Amygdala (tissue), 56 donors: ENCODE data around the gene EDDM13.
A peak's percentile ranks its signal among the peaks of the same experiment; 100 is the strongest.
"Not testable (repeated sequence)": the region's sequence is repeated elsewhere in the genome, so short reads cannot be mapped to it uniquely, and the experiment has no call there.

Experiments
- DNase-seq, 56 donors: peaks; one replicate each; lab custom pipeline; 2025; lab: John Stamatoyannopoulos, UW

The EDDM13 gene

GRCh38 chr19:56319991-56320390, 47.4 kb downstream of the EDDM13 start:
- no peak for DNase-seq

DNA sequence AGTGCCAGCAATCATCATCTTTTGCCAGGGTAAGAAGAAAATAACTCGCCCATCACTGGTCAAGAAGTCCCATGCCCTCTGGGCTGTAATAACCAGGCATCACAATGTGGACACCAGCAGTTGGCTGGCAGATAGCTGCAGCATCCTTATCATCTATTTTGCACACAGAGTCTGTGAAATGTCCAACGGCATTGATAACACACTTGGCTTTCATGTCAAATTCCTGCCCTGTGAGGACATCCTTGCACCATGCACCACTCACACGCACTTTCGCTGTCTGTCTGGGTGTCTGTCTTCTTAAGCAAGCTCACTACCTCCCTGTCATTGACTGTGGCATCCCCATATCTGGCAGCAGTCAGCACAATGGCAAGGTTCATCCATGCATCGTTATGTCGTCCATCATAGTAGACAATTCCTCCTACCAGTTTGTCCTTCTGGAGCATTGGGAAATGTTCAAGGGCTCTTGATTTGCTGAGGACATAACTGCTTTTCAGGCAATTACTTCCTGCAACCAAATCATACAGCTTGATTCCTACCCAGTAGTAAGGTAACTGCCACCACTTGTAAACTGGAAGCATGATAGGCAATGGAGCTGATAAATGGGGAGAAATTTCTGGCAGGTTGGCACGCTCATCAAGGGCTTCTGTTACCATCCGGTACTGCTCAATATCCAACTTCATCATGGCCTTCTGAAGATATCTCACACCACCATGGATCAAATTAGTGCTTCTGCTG, 48.9 kb downstream of the EDDM13 start:
- DNase-seq: no peak

DNA sequence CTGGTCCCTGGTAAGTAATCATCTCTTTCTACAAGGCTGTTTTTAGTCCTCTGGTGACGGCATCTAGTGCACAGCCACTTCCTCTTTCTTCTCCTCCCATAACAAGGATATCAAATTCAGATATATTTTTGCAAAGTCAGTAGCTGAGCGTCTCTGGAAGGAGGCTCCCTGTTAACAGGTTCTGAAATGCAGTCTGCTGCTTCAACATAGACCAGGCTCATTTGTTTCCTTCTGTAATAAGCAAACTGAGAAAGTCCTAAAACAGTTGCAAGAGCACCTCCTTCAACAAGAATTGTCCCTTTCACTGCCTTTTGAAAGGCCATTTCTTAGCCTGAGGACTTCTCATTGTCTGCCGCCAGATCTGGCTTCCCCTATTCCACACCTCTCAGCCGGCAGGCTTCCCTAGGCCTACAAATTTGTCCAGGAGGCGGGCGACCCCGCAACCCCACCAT, 49.5 kb downstream of the EDDM13 start:
- DNase-seq: no peak

GRCh38 chr19:56324436-56324835, 51.9 kb downstream of the EDDM13 start:
- DNase-seq: no peak

- no peak for DNase-seq
Measured at GRCh38 chr19:56332695-56333094, 60.1 kb downstream of the EDDM13 start.

DNA sequence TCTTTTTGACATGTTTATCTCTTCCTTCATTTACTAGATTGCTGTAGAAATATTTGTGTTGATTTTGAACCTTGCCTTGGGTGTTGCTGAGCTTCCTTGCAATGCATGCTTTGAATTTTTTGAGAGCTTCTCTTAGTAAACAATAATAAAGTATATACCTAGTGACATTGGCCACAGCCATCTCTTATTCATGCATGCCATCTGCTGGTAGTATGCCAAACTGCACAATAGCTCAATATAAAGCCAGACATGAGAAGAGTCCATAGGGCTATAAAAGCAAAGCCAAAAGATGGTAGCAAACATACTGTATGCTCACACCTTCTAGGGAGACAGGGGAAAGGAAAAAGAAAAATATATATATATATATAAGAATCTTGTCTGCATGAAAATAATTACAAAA, 61.0 kb downstream of the EDDM13 start:
- DNase-seq: peak in 1 of 56 donors; percentile 5

DNA sequence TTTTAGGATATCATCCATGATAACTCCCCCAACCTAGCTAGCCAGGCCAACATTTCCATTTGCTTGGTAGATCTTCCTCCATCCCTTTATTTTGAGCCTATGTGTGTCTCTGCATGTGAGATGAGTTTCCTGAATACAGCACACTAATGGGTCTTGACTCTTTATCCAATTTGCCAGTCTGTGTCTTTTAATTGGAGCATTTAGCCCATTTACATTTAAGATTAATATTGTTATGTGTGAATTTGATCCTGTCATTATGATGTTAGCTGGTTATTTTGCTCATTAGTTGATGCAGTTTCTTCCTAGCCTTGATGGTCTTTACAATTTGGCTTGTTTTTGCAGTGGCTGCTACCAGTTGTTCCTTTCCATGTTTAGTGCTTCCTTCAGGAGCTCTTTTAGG, 62.8 kb downstream of the EDDM13 start:
- not testable (repeated sequence) for DNase-seq

DNA sequence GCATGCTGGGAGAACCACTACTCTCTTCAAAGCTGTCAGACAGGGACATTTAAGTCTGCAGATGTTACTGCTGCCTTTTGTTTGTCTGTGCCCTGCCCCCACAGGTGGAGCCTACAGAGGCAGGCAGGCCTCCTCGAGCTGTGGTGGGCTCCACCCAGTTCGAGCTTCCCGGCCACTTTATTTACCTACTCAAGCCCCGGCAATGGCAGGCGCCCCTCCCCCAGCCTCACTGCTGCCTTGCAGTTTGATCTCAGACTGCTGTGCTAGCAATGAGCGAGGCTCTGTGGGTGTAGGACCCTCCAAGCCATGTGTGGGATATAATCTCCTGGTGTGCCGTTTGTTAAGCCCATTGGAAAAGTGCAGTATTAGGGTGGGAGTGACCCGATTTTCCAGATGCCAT, 64.5 kb downstream of the EDDM13 start:
- not testable (repeated sequence) for DNase-seq

- not testable (repeated sequence) for DNase-seq
Measured at GRCh38 chr19:56339031-56339430, 66.5 kb downstream of the EDDM13 start.

GRCh38 chr19:56341948-56342347, 69.4 kb downstream of the EDDM13 start:
- no peak for DNase-seq

DNA sequence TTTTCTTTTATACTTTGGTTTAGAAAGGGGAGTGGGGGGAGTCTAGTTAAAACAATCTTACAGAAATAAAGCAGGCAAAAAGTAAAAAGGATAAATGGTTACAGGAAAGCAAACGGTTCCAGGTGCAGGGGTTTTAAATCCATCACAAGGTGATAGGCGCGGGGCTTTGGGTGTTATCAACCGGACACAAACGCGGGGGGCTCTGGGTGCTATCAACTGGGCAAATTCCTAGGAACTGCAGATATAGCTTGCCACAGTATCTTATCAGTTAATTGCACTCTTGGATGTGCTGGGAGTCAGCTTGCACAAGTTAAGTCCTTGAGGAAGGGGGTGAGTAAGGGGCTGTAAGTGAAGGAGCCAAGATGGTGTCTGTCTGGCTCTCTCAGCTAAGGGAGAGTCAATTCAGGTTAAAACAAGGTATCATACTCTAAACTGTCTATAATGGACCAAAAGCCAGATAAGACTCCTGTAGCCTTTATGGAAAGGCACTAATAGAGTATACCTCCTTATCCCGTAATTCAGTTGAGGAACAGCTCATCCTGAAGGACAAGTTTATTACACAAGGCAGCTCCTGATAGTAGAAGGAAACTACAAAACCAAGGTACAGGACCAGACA, 74.7 kb downstream of the EDDM13 start:
- DNase-seq: no peak

DNA sequence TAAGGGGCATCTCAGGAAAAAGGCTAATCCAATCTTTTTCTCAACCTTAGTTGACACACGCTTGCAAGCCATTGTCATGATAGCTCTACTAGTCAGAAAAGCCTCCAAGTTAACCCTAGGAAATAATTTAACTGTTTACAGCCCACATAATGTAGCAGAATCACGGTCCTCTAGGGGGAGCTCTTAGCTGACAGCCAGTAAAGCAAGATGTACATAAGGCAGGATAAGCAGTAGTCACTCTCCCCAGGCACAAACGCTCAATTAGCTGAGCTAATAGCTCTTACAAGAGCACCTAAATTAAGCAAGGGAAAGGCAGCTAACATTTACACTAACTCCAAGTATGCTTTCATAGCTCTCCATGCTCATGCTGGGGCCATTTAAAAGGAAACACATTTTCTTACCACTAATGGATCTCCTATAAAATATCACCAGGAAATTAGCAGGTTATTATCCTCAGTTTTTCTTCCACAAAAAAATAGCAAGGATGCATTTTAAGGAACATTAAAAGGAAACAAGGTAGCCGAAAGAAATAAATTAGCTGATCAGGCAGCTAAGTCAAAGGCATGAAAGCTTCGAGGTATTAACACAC, 75.8 kb downstream of the EDDM13 start:
- no peak for DNase-seq

- no peak for DNase-seq
Measured at GRCh38 chr19:56350416-56351045, 78.0 kb downstream of the EDDM13 start.

DNA sequence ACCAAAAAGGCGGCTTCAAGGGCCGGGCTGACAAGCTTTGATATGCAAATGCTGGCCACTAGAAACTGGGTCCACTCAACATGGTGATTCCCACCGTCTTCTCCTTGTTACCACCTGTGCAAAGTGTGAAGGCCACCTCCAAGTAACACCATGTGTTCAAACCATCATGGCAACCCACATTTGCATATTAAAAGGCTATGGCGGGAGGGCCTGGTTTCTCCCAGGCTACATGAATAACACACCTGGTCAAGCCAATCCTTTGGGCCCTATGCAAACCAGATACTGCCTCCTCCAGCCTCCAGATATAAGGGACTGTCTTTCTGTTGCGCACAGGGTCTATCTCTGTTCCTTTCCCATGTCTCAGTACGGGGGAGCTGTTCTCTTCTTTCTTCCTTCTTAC, 78.7 kb downstream of the EDDM13 start:
- DNase-seq: no peak

DNA sequence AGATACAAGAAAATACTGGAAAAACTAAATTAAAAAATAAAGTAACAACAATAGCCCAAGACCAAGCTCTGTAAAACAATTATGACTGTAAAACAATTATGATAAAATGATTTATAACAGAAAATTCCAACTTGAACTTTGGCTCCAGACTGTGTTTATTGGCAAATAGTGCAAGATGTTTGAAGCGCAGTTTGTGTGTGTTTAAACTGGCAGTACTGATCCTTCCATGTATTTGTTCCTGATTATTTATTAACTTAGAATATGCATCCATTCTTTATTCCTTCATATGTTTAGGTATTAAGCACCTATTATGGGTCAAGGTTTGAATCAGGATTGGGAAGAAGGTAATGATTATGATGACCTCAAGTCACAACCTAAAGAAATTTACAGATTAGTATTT, 83.0 kb downstream of the EDDM13 start:
- no peak for DNase-seq

DNA sequence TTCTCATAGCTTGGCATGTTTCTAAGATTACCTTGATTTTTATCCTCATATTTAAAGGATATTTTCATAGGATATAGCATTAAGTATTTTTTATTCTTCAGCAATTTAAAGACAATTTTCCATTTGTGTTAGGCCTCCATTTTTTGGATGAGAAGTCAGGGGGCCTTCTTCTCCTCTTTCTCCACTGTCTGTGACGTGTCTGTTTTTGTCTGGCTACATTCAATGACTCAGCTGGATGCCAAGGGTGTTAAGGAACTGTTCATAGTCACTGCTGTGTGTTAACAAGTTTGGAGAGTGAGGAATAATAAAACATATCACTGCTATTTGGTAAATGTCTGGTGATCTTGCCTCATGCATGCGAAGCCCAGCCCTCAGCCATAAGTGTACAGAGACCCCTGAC, 84.4 kb downstream of the EDDM13 start:
- no peak for DNase-seq
